GM23338 (cell line): ENCODE results near the gene NCSTN.

Source experiments
- CREB1 ChIP-seq: fragments of 250-450 bp; sonication (Bioruptor Pico); IDR thresholded peaks from 2 replicates; pipeline ENCODE4 v1.5.0; 2020; ENCODE audit warnings: low read depth, mild to moderate bottlenecking, moderate library complexity
- EZH2 ChIP-seq: fragments of 200-600 bp; sonication (generic); IDR thresholded peaks from one replicate; pipeline ENCODE4 v1.8.0; 2017; ENCODE audit warnings: antibody characterized with exemption, mild to moderate bottlenecking, low read depth; ENCODE audit not compliant: unreplicated experiment
- EZH2phosphoT487 ChIP-seq: fragments of 200-600 bp; sonication (generic); IDR thresholded peaks from one replicate; pipeline ENCODE4 v1.8.1; 2018; ENCODE audit warnings: antibody characterized with exemption; ENCODE audit not compliant: unreplicated experiment
- POLR2AphosphoS5 ChIP-seq: IDR thresholded peaks from 2 replicates; pipeline ENCODE4 v1.6.1; 2016; ENCODE audit warnings: antibody characterized with exemption, low read depth
- STAT1 ChIP-seq: IDR thresholded peaks from one replicate; pipeline ENCODE4 v1.6.1; 2016; ENCODE audit warnings: antibody characterized with exemption; ENCODE audit not compliant: unreplicated experiment
- TF ChIP-seq, protein P1 (sequence below), 2 experiments: fragments of 200-600 bp in 1 of 2; sonication (generic) in 1 of 2; conservative IDR thresholded peaks; 2 replicates each; pipeline versions ENCODE4 v1.5.1 to v1.6.1; 2016 to 2017; ENCODE audit warnings: antibody characterized with exemption in 2 of 2, low read depth in 2 of 2, mild to moderate bottlenecking in 2 of 2, moderate library complexity in 1 of 2
- TF ChIP-seq, protein P2 (sequence below): fragments of 250-450 bp; sonication (Bioruptor Pico); IDR thresholded peaks from 2 replicates; pipeline ENCODE4 v1.5.0; 2020; ENCODE audit warnings: mild to moderate bottlenecking, moderate library complexity
- TF ChIP-seq, protein P3 (sequence below): IDR thresholded peaks from one replicate; pipeline ENCODE4 v1.6.1; 2018; ENCODE audit warnings: antibody characterized with exemption; ENCODE audit not compliant: unreplicated experiment
- TF ChIP-seq, protein P4 (sequence below): IDR thresholded peaks from 2 replicates; pipeline ENCODE4 v1.6.1; 2016; ENCODE audit warnings: antibody characterized with exemption

DNA sequence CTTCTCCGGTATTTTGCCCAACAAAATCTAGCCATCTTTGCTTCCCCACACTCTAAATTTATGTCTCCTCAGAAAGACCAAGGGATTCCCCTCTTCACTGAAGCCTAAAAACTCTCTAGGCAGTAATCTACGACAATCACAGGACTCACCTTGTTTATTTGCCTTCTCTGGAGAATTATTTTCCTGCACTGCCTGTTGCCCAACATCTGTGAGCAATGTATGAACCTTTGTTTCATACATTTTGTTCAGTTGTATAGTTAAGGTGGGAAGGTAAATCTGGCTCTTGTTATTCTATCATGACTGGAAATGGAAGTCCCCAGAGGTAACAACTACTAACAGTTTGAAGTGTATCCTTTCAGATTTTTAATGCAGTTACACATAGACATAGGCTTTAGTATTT lies 2.3 kb upstream of the NCSTN start:
- TF ChIP-seq STAT1: no peak
- TF ChIP-seq, protein P1, sequence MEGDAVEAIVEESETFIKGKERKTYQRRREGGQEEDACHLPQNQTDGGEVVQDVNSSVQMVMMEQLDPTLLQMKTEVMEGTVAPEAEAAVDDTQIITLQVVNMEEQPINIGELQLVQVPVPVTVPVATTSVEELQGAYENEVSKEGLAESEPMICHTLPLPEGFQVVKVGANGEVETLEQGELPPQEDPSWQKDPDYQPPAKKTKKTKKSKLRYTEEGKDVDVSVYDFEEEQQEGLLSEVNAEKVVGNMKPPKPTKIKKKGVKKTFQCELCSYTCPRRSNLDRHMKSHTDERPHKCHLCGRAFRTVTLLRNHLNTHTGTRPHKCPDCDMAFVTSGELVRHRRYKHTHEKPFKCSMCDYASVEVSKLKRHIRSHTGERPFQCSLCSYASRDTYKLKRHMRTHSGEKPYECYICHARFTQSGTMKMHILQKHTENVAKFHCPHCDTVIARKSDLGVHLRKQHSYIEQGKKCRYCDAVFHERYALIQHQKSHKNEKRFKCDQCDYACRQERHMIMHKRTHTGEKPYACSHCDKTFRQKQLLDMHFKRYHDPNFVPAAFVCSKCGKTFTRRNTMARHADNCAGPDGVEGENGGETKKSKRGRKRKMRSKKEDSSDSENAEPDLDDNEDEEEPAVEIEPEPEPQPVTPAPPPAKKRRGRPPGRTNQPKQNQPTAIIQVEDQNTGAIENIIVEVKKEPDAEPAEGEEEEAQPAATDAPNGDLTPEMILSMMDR (conservative IDR thresholded peaks at IDR 0.05; ENCODE audit: low read depth in 2 of 2): no peak
- TF ChIP-seq, protein P2, sequence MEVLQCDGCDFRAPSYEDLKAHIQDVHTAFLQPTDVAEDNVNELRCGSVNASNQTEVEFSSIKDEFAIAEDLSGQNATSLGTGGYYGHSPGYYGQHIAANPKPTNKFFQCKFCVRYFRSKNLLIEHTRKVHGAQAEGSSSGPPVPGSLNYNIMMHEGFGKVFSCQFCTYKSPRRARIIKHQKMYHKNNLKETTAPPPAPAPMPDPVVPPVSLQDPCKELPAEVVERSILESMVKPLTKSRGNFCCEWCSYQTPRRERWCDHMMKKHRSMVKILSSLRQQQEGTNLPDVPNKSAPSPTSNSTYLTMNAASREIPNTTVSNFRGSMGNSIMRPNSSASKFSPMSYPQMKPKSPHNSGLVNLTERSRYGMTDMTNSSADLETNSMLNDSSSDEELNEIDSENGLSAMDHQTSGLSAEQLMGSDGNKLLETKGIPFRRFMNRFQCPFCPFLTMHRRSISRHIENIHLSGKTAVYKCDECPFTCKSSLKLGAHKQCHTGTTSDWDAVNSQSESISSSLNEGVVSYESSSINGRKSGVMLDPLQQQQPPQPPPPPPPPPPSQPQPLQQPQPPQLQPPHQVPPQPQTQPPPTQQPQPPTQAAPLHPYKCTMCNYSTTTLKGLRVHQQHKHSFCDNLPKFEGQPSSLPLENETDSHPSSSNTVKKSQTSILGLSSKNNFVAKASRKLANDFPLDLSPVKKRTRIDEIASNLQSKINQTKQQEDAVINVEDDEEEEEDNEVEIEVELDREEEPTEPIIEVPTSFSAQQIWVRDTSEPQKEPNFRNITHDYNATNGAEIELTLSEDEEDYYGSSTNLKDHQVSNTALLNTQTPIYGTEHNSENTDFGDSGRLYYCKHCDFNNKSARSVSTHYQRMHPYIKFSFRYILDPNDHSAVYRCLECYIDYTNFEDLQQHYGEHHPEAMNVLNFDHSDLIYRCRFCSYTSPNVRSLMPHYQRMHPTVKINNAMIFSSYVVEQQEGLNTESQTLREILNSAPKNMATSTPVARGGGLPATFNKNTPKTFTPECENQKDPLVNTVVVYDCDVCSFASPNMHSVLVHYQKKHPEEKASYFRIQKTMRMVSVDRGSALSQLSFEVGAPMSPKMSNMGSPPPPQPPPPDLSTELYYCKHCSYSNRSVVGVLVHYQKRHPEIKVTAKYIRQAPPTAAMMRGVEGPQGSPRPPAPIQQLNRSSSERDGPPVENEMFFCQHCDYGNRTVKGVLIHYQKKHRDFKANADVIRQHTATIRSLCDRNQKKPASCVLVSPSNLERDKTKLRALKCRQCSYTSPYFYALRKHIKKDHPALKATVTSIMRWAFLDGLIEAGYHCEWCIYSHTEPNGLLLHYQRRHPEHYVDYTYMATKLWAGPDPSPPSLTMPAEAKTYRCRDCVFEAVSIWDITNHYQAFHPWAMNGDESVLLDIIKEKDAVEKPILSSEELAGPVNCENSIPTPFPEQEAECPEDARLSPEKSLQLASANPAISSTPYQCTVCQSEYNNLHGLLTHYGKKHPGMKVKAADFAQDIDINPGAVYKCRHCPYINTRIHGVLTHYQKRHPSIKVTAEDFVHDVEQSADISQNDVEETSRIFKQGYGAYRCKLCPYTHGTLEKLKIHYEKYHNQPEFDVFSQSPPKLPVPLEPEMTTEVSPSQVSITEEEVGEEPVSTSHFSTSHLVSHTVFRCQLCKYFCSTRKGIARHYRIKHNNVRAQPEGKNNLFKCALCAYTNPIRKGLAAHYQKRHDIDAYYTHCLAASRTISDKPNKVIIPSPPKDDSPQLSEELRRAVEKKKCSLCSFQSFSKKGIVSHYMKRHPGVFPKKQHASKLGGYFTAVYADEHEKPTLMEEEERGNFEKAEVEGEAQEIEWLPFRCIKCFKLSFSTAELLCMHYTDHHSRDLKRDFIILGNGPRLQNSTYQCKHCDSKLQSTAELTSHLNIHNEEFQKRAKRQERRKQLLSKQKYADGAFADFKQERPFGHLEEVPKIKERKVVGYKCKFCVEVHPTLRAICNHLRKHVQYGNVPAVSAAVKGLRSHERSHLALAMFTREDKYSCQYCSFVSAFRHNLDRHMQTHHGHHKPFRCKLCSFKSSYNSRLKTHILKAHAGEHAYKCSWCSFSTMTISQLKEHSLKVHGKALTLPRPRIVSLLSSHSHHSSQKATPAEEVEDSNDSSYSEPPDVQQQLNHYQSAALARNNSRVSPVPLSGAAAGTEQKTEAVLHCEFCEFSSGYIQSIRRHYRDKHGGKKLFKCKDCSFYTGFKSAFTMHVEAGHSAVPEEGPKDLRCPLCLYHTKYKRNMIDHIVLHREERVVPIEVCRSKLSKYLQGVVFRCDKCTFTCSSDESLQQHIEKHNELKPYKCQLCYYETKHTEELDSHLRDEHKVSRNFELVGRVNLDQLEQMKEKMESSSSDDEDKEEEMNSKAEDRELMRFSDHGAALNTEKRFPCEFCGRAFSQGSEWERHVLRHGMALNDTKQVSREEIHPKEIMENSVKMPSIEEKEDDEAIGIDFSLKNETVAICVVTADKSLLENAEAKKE (CRISPR knock-in tag): no peak
- no peak for TF ChIP-seq EZH2phosphoT487
- TF ChIP-seq EZH2: no peak
- TF ChIP-seq, protein P3, sequence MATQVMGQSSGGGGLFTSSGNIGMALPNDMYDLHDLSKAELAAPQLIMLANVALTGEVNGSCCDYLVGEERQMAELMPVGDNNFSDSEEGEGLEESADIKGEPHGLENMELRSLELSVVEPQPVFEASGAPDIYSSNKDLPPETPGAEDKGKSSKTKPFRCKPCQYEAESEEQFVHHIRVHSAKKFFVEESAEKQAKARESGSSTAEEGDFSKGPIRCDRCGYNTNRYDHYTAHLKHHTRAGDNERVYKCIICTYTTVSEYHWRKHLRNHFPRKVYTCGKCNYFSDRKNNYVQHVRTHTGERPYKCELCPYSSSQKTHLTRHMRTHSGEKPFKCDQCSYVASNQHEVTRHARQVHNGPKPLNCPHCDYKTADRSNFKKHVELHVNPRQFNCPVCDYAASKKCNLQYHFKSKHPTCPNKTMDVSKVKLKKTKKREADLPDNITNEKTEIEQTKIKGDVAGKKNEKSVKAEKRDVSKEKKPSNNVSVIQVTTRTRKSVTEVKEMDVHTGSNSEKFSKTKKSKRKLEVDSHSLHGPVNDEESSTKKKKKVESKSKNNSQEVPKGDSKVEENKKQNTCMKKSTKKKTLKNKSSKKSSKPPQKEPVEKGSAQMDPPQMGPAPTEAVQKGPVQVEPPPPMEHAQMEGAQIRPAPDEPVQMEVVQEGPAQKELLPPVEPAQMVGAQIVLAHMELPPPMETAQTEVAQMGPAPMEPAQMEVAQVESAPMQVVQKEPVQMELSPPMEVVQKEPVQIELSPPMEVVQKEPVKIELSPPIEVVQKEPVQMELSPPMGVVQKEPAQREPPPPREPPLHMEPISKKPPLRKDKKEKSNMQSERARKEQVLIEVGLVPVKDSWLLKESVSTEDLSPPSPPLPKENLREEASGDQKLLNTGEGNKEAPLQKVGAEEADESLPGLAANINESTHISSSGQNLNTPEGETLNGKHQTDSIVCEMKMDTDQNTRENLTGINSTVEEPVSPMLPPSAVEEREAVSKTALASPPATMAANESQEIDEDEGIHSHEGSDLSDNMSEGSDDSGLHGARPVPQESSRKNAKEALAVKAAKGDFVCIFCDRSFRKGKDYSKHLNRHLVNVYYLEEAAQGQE: no peak
- TF ChIP-seq CREB1 (CRISPR knock-in tag): no peak
- TF ChIP-seq, protein P4, sequence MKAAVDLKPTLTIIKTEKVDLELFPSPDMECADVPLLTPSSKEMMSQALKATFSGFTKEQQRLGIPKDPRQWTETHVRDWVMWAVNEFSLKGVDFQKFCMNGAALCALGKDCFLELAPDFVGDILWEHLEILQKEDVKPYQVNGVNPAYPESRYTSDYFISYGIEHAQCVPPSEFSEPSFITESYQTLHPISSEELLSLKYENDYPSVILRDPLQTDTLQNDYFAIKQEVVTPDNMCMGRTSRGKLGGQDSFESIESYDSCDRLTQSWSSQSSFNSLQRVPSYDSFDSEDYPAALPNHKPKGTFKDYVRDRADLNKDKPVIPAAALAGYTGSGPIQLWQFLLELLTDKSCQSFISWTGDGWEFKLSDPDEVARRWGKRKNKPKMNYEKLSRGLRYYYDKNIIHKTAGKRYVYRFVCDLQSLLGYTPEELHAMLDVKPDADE: no peak
- TF ChIP-seq POLR2AphosphoS5: no peak
